Smooth muscle cell of the brain vasculature (primary cell): ENCODE measurements around the gene CDH23.

Source experiments
- DNase-seq: peaks from one replicate; pipeline ENCODE4 v3.0.0-alpha.2; 2012; ENCODE audit warnings: low read depth, low spot score

The CDH23 gene

GRCh38 chr10:71659111-71659634 is 262.5 kb downstream of the CDH23 start:
- DNase-seq, result no peak

DNA sequence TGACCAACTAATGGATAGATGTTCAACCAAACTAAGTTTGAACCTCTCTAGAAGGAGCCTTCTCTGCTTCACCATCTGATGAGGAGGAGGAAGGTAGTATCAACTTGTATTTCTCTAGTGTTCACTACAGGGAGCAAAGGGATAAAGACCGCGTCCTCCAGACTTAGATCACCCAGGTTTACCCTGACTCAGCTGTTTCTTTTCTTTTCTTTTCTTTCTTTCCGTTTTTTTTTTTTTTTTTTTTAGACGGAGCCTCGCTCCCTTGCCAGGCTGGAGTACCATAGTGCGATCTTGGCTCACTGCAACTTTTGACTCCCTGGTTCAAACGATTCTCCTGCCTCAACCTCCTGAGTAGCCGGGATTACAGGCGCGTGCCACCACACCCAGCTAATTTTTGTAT is 263.0 kb downstream of the CDH23 start:
- DNase-seq, result no peak

DNA sequence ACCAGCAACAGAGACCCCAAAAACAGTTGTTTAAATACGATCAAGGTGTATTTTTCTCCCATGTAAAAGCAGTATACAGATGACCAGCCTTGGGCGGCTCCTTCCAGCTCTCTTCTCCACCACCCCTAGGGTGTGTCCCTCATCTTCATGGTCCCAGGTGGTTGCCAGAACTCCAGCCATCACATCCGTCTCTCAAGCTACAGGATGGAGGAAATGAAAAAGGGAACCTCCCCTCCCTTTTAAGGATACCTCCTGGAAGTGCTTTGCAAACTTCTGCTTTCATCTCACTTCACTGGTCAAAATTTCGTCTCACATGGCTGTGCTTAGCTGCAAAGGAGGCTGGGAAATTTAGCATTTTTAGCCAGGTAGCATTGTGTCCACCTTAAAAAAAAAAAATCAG is 263.6 kb downstream of the CDH23 start:
- DNase-seq, result no peak

DNA sequence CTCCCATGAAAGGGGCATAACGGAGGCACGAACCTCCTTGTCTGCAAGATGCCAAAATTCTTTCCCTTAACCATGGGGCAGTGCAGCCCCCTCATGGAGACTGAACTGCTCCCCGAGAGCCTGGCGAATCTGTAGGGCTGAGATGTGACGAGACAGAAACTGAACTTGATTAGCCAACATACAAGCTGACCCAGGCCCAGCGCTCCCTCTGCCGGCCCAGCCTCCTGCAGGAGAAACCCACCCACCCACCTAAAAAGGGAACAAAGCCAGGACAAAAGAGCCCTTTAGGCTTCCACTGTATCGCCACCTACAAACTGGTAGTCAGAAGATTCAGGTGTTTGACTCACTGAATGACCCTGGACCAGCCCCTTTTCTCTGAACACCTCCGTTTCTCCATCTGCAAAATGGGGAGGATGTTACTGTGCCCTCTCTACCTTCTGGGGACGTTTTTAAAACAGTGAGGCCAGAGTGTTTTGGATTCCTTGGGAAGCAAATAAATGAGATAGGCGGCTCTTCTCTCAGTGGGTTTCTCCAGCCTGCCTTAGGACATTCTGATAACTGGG is 264.4 kb downstream of the CDH23 start:
- no peak for DNase-seq

- DNase-seq, result no peak
These were observed 265.1 kb downstream of the CDH23 start for GRCh38 chr10:71661779-71662336.

- no peak for DNase-seq
These were observed 266.6 kb downstream of the CDH23 start for GRCh38 chr10:71663311-71663710.

GRCh38 chr10:71664585-71664984 is 267.9 kb downstream of the CDH23 start:
- DNase-seq, result no peak

DNA sequence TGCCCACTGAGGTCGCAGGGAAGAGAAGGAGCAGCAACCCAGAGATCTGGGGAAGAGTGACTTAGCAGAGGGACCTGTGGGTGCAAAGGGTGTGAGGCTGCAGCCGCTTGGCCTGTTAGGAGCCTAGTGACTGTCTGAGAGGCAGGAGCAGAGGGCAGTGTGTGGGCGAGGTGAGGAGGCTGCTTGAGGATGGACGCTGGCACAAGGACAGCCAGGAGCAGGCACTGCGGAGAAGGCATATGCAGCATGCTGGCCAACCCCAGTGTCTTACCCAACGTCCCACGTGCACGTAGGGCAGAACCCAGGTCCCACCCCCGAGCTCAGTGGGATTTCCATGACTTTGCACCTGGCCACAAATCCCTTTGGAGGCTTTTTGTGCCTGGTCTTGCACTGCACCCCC is 268.7 kb downstream of the CDH23 start:
- no peak for DNase-seq

DNA sequence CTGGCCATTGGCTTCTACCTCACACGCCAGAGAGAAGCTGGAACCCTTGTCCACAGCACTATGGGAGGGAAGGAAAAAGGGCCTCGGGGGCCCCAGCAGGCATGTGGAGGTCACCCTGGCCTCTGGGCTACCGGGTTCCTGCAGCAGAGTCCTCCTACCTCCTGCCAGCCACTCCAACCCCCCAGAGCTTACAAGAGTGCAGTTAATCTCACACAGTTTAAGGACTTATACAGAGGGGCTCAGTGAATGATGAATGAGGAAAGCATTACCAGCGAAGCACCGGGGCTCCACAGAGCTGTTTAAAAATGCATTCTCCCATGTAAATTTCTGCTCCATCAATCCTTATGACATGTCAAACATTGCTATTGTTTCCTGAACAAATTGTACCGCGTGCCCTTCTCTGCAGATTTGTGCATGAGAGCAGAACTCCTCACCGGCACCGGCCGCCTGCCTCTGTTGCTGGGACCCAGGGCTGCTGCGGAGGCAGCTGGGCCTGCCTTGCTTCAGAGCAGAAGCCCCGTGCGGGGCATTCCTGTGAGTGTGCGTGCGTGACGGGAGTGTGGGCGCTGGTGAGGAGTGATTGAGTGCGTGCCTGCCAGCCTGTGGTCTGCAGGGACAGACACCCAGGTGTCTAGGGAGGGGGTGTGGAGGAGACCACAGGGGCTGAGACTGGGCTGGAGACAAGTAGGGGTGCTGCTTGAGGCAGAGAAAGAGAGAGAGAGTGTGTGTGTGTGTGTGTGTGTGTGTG is 270.1 kb downstream of the CDH23 start:
- DNase-seq, result no peak

- DNase-seq, result no peak
These were observed 270.6 kb downstream of the CDH23 start for GRCh38 chr10:71667387-71667752.

DNA sequence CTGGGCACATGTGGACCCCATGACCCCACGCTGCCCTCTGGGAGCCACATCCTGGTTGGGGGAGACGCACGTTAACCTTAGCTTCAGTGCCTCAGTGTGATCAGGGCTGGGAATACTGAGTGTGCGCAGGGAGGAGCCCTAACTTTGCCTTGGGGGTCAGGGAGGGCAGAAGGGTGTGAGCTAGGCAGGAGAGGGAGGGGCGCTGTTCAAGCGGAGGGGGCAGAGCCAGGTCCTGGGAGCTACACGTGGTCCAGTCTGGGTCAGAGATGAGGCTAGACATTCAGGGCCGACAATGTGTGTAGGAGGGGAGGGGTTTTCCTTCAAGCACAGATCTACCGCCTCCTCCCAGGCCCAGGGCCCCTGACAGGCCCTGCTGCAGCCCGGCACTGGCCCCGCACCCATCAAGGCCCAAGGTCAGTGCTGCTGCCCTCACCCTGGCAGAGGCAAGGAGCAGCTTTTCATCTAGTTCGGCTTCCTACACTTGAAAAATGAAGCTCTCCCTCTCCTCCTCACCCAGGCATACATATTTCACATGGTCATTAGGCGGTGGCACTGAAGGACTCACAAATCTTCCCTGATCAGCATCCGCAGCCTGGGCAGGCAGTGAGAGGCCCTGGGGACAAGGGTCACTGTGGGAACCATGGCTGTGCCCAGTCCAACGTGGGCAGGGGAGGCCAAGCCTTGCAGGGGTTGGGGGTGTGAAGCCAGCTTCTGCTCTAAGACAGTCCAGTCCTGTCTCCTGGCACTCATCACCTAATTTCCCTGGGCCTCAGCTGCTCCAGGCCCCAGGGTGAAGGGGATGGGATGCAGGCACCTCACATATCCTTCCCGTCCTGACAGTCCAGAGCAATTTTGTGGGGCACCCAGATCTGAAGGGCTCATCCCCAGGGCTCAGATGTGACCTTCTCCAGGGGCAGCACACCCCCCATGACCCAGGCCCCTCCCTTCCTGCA is 275.6 kb downstream of the CDH23 start:
- DNase-seq, result no peak

GRCh38 chr10:71675295-71675970 is 278.7 kb downstream of the CDH23 start:
- DNase-seq, result no peak

DNA sequence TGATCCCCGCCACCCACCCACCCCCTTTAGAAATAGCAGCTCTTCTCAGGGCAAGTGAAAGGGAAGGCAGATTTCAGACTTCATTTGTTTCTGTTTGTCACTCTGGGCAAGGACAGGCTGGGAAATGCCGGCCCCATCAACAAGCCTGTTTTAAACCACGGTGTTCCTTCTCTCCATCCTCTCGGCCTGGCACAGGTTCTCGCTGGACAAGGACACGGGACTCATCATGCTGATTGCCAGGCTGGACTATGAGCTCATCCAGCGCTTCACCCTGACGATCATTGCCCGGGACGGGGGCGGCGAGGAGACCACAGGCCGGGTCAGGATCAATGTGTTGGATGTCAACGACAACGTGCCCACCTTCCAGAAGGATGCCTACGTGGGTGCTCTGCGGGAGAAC is 280.5 kb downstream of the CDH23 start:
- DNase-seq, result no peak

DNA sequence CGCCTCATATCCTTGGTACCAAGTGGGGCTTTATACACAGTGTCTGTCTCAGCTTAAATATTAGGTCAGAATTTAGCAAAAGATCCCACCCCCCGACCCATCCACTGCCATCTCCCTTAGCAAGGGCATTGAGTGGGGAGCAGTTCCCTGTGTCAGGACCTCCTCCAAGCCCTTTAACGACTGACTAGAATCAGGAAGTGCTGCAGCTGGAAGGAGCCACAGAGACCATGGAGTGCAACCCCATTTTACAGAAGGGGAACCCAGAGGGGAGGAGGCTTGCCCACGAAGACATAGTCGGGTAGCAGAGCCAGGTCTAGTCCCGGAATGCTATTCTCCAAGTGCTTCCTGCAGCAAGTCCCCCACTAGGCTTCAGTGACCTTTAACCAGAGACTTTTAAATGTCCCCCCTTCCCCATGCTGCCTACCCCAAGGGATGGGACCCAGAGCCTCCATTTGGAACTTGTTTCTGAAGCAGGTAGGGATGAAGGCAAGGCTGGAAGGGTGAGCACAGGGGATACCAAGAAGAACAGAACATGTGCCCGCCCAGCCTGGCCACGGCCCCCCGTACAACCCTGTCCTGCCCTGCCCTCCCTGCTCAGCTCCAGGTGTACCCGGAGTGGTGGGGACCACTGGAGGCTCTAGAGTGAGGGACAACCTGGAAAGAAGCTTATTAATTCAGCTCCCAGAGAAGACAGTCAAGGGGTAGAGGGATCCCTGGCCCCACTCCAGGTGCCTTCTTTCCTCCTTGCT is 281.5 kb downstream of the CDH23 start:
- no peak for DNase-seq

- DNase-seq, result no peak
These were observed 282.7 kb downstream of the CDH23 start for GRCh38 chr10:71679425-71679824.

DNA sequence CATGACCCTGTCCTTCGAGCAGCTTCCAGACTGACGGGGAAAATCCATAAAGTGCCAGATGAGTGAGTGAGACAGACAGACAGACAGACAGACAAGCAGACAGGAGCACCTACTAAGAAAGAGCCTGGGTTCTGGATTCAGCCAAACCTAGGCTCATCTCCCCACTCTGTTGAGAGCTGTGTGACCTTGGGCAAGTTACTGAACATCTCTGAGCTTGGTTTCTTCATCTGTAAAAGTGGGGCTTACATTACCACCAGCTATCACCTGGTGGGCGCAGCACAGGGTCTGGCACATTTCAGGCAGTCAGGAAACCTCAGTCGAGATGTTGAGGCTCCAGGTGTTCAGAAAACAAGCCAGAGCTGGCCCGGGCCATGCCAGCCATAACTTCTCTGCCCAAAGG is 285.3 kb downstream of the CDH23 start:
- no peak for DNase-seq

DNA sequence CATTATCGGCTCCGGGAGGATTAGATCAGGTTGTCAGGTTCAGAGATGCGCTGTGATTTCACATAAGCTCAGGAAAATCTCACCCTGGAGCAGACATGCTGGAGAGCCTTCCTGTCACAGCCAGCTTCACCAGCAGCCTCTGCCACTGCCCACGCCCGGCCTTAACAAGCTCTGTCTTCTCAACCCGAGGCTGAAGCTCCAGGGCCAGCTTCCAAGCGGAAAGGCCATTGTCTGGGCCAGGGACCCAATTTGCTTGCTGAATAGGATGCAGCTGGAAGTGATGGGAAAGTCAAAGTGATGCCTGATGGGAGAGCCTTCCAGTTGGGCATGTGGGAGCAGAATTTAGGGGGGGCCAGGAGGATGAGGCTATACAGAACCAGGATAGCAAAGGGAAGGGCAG is 286.6 kb downstream of the CDH23 start:
- no peak for DNase-seq

GRCh38 chr10:71684356-71685173 is 287.8 kb downstream of the CDH23 start:
- DNase-seq, result no peak

GRCh38 chr10:71685554-71686232 is 289.0 kb downstream of the CDH23 start:
- no peak for DNase-seq
